GM18861 (cell line): Measurements from ENCODE around the gene SLC6A1.

ENCODE experiments used
- ATAC-seq: cut with Tn5 transposase; IDR thresholded peaks from one replicate; pipeline ENCODE4 v1.9.1; 2021; ENCODE audit not compliant: unreplicated experiment

Gene SLC6A1

GRCh38 chr3:10992017-10992942, at the start of gene SLC6A1:
Gene SLC6A1, plus strand, starts transcription at chr3:10992748. Its CDS starts 24,464 bp downstream, at chr3:11017212.
- no peak for ATAC-seq

DNA sequence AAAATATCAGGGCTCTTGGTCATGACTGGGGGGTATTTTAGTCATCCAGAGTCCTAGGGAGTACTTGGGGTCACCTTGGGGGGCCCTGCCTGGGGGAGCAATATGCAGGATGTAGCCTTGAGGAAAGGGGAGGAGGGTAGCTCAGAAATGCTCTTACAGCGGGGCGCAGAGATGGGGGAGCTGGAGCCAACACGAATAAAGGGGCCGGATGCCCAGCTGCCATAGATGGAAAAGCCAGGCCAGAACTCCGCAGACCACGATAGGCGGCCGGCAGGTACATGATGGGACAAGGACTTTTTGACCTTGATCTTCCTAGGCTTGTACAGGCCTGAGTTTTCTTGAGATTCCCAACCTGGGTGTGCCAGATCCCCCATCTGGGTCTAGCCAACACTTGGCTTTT, 47.7 kb upstream of the SLC6A1 start:
- no peak for ATAC-seq

DNA sequence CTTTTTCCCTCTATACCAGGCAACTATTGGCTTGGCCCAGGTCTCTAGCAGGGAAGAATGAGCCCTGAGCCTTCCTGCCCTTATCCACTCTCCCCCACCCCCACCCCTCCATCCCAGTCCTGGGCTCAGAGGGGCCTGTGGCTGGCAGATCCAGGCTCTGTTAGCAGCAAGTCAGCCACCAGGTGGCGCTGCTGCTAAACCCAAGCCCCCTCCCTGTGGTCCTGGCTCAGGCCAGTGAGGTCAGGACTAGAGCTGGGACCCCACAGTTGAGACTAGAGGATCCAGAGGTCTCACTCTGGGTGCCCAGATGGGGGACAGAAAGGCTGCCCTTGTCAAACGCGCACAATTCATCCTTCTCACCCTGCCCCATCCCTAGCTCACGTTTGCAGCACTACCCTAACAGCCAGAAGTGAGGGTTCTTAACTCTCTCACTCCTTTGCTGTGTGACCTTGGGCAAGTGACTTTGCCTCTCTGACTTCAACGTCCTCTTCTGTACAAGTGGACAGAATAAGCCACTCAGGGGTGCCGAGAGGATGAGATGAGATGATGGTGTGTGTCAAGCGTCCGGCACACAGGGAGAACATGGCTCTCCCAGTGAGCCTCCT, 46.8 kb upstream of the SLC6A1 start:
- ATAC-seq = no peak

- no peak for ATAC-seq
These were observed 46.0 kb upstream of the SLC6A1 start for GRCh38 chr3:10946526-10946925.

DNA sequence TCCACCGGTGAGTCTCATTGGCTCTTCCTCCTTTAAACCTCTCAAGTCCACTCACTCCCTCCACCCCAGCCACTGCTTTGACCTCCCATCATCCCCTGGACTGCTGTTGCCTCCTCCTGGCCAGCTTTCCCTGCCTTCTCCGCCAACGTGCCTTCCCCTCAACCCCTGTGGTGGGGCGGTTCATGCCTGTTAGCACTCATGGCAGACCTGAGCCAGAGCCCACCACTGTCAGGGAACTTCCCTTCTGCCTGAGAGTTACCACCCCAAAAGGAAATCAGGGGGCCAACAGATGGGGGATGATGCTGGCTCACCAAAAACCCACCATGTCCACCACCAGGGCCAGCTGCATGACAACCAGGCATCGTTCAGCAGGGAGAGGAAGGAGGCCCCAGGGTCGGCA, 44.2 kb upstream of the SLC6A1 start:
- no peak for ATAC-seq

- no peak for ATAC-seq
These were observed 43.4 kb upstream of the SLC6A1 start for GRCh38 chr3:10949197-10949596.

- no peak for ATAC-seq
These were observed 41.9 kb upstream of the SLC6A1 start for GRCh38 chr3:10950476-10951294.

DNA sequence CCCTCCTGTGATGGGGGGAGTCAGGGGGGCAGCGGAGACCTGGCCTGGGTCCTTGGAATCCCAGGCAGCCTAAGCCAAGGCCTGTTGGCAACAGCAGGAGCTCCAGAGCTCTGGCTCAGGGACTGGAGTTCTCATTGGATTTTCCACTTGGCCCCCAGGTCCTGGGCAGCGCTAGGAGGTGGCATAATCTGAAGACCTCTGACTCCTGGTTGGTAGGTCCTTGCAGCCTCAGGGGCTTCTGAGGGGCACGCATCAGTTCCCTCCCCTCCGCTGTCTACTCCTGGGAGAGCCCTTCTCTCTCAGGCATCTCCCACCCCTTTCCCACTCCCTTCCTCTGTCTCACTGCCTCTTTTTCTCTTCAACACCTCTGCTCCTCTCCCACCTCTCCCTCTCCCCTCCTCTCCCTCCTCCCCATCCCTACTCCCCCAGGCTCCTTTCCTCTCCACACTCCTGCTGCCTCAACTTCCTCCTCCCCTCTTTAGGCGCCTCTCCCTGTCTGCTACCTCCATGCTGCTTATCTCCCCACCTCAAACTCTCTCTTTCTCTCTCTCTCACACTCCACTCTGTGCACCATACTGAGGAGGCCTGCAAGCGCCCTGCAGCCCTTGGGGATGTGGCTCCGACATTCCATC, 41.1 kb upstream of the SLC6A1 start:
- no peak for ATAC-seq

GRCh38 chr3:10952525-10952924, 40.0 kb upstream of the SLC6A1 start:
- no peak for ATAC-seq

GRCh38 chr3:10954740-10955139, 37.8 kb upstream of the SLC6A1 start:
- ATAC-seq = no peak

GRCh38 chr3:10955711-10956453, 36.7 kb upstream of the SLC6A1 start:
- ATAC-seq = no peak

GRCh38 chr3:10956531-10956930, 36.0 kb upstream of the SLC6A1 start:
- ATAC-seq = no peak

DNA sequence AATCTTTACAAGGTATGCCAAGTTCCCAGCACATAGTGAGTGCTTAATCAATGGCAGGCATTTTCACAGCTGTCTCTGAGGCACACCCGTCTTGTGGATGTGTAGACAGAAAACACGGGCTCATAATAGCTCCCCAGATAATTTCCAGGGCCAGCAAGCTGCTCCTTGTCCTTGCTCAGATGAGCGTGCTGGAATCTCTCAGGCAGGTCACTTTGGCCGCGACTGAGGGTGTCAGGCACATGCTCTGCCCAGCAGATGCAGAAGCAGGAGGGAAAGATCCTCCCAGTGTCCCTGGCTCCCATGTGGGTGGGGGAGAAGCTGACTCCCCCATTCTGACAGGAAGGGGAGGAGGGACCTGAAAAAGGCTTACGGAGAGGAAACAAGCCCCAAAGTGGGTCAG, 35.6 kb upstream of the SLC6A1 start:
- no peak for ATAC-seq

DNA sequence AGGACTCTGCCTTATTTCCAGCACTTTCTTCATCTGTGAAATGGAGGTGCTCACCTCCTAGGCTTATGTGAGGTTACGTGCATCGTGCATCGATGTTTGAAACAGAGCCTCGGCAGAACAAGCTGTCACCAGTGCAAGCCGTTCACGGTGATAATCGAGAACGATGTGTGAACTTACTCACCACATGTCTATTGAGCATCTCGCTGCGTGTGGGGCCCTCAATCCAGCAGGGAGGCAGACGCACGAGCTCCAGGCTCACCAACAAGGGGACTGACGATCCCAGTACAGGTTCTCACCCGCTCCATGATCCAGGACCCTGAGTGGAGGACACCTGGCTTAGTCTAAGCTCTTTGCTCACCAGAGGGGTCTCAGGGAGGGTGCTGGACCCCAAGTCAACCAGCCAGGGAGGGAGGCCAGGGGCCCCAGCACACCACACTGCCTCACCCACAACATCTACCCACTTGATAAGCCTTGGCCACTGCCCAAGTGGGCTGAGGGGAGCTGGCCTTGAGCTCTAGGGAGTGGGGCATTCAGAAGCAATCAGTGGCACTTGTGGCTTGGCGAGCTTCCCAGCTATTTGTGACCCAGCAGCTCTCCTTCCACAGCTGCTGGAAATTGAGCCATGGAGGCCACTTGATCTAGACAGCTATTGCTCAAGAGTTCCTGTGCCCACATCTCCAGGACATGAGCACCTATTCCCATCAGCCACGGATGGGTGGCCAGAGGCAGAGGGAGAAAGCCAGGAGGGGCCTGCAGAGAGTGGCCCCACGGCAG, 34.4 kb upstream of the SLC6A1 start:
- ATAC-seq = no peak

DNA sequence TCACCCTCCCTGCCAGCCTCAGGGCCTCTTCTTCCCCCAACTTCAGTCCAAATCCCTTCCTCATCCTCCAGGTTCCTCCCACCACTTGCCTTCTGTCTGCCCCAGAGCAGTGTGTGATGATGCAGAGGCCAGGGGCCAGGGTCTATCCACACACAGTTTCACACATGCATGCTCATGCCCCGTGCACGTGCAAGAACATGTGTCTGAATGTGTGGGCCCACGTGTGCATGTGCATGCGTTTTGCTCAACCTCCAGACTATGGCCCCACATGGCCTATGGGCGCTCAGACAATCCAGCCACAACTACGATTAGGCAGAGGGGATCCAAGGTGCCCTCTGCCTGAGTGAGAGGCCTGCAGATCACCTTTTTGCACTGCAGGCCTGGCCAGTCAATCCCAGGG, 32.3 kb upstream of the SLC6A1 start:
- no peak for ATAC-seq

DNA sequence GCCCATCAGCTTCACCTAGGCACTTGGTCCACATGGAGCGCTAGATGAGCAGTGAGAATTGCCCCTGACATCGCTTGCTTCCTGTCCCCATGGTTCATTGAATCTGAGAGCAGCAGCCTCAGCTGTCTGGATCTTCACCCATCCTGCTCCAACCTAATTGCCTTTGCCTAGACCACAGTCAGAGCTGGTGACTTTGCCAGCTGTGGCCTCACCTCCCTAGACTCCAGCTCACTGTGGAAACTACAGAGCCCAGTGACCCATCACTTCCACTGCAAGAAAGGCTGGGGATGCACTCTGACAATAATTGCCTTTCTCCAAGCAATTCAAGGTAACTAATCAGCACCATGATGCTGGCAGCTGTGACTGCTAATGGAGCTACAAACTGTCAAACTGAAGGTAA, 30.6 kb upstream of the SLC6A1 start:
- ATAC-seq = no peak

- no peak for ATAC-seq
These were observed 30.0 kb upstream of the SLC6A1 start for GRCh38 chr3:10962481-10963036.

GRCh38 chr3:10964537-10965167, 27.9 kb upstream of the SLC6A1 start:
- no peak for ATAC-seq

GRCh38 chr3:10968401-10968800, 24.1 kb upstream of the SLC6A1 start:
- no peak for ATAC-seq
